Inflammatory macrophage treated with lipopolysaccharide for 4 hours (primary cell): ENCODE measurements around the gene PDE4D.

ENCODE experiments used
- DNase-seq: peaks from one replicate; pipeline ENCODE4 v3.0.0-alpha.2; 2020

Gene PDE4D

GRCh38 chr5:59838067-59838466, 55.5 kb downstream of the PDE4D start:
- no peak for DNase-seq

- no peak for DNase-seq
Measured at GRCh38 chr5:59837071-59837470, 56.5 kb downstream of the PDE4D start.

- no peak for DNase-seq
Measured at GRCh38 chr5:59835800-59836199, 57.7 kb downstream of the PDE4D start.

- no peak for DNase-seq
Measured at GRCh38 chr5:59833448-59833847, 60.1 kb downstream of the PDE4D start.

- DNase-seq, result no peak
Measured at GRCh38 chr5:59832577-59833301, 60.8 kb downstream of the PDE4D start.

GRCh38 chr5:59831326-59832010, 62.1 kb downstream of the PDE4D start:
- no peak for DNase-seq

GRCh38 chr5:59830536-59831200, 62.9 kb downstream of the PDE4D start:
- DNase-seq, result no peak

GRCh38 chr5:59829922-59830321, 63.6 kb downstream of the PDE4D start:
- no peak for DNase-seq

GRCh38 chr5:59829386-59829785, 64.1 kb downstream of the PDE4D start:
- no peak for DNase-seq

GRCh38 chr5:59828623-59829022, 64.9 kb downstream of the PDE4D start:
- no peak for DNase-seq

- no peak for DNase-seq
Measured at GRCh38 chr5:59826996-59827395, 66.5 kb downstream of the PDE4D start.

- no peak for DNase-seq
Measured at GRCh38 chr5:59823420-59823819, 70.1 kb downstream of the PDE4D start.

- DNase-seq, result no peak
Measured at GRCh38 chr5:59819806-59820205, 73.7 kb downstream of the PDE4D start.

- no peak for DNase-seq
Measured at GRCh38 chr5:59817536-59817935, 76.0 kb downstream of the PDE4D start.

- DNase-seq, result no peak
Measured at GRCh38 chr5:59816654-59817300, 76.7 kb downstream of the PDE4D start.

GRCh38 chr5:59814537-59814872, 79.0 kb downstream of the PDE4D start:
- DNase-seq, result no peak

GRCh38 chr5:59813761-59814536, 79.6 kb downstream of the PDE4D start:
- DNase-seq, result peak; percentile 72

- peak; percentile 73 for DNase-seq
Measured at GRCh38 chr5:59810041-59810440, 83.5 kb downstream of the PDE4D start.

- no peak for DNase-seq
Measured at GRCh38 chr5:59807806-59808205, 85.7 kb downstream of the PDE4D start.

GRCh38 chr5:59800347-59800893, 93.1 kb downstream of the PDE4D start:
- DNase-seq, result no peak

GRCh38 chr5:59799668-59800346, 93.7 kb downstream of the PDE4D start:
- DNase-seq, result peak; percentile 52
